ENCODE results near the gene IGSF21.

GRCh38 chr1:18315449-18315848, 207.9 kb downstream of the IGSF21 start:
- no peak for TF ChIP-seq POLR2AphosphoS5 (IDR thresholded peaks at IDR 0.05; ENCODE audit: insufficient read depth in 1 of 2, low read depth in 1 of 2)
- no peak for TF ChIP-seq CTCF (IDR thresholded peaks at IDR 0.05)
- TF ChIP-seq POLR2A (IDR thresholded peaks at IDR 0.05): no peak

Measured in vagina (tissue), 2 donors.